Left kidney (tissue), 2 donors: ENCODE data around the gene JOSD1. TPM values are rescaled to one million over a fixed set of nuclear protein-coding genes. Genes with fewer than 3 reads are reported as not detected.

Experiments used
- DNase-seq: peaks from one replicate; pipeline ENCODE4 v3.0.0-alpha.2; 2013
- polyA plus RNA-seq: library from polyadenylated mRNA; unstranded; fragments of 120-200 nt; gene quantifications from one replicate; pipeline ENCODE4 v1.2.1, GENCODE V29; 2013; ENCODE audit not compliant: insufficient read length

Gene JOSD1
- polyA plus RNA-seq, 1 donor: 44.8 TPM

GRCh38 chr22:38715852-38716251, 15.1 kb upstream of the JOSD1 start:
- no peak for DNase-seq

- DNase-seq: no peak
These were observed 14.5 kb upstream of the JOSD1 start for GRCh38 chr22:38715176-38715764.

- DNase-seq: no peak
These were observed 13.2 kb upstream of the JOSD1 start for GRCh38 chr22:38713921-38714320.

GRCh38 chr22:38712486-38713207, 11.9 kb upstream of the JOSD1 start:
- DNase-seq: no peak

GRCh38 chr22:38710866-38711265, 10.1 kb upstream of the JOSD1 start:
- no peak for DNase-seq

- DNase-seq: no peak
These were observed 9.6 kb upstream of the JOSD1 start for GRCh38 chr22:38710351-38710750.

- no peak for DNase-seq
These were observed 8.6 kb upstream of the JOSD1 start for GRCh38 chr22:38709306-38709705.

- DNase-seq: no peak
These were observed 7.2 kb upstream of the JOSD1 start for GRCh38 chr22:38707984-38708383.

GRCh38 chr22:38707346-38707745, 6.6 kb upstream of the JOSD1 start:
- DNase-seq: no peak

- no peak for DNase-seq
These were observed 6.1 kb upstream of the JOSD1 start for GRCh38 chr22:38706901-38707195.

- DNase-seq: no peak
These were observed 5.6 kb upstream of the JOSD1 start for GRCh38 chr22:38706101-38706900.

GRCh38 chr22:38705235-38706100, 4.7 kb upstream of the JOSD1 start, which contains the start of gene GTPBP1:
Gene GTPBP1, plus strand, starts transcription at chr22:38705944. Its CDS starts 12 bp downstream, at chr22:38705956.
- DNase-seq: peak; percentile 100

- DNase-seq: no peak
These were observed 4.0 kb upstream of the JOSD1 start for GRCh38 chr22:38704654-38705234.

GRCh38 chr22:38700270-38700788, 414 bp downstream of the JOSD1 start:
- DNase-seq: no peak

GRCh38 chr22:38699784-38700183, 959 bp downstream of the JOSD1 start:
- DNase-seq: peak; percentile 36

GRCh38 chr22:38699143-38699542, 1.6 kb downstream of the JOSD1 start:
- DNase-seq: no peak

GRCh38 chr22:38698407-38699094, 2.2 kb downstream of the JOSD1 start:
- no peak for DNase-seq

GRCh38 chr22:38697425-38698089, 3.2 kb downstream of the JOSD1 start:
- DNase-seq: no peak

- no peak for DNase-seq
These were observed 3.9 kb downstream of the JOSD1 start for GRCh38 chr22:38696606-38697424.

- DNase-seq: no peak
These were observed 5.8 kb downstream of the JOSD1 start for GRCh38 chr22:38694940-38695339.
